Measurements from ENCODE around the gene ENOX2. TPM values are rescaled to one million over a fixed set of nuclear protein-coding genes. Genes with fewer than 3 reads are reported as not detected.

ENOX2 gene
- total RNA-seq, 1 donor from 2014 or later = 16.2 TPM

DNA sequence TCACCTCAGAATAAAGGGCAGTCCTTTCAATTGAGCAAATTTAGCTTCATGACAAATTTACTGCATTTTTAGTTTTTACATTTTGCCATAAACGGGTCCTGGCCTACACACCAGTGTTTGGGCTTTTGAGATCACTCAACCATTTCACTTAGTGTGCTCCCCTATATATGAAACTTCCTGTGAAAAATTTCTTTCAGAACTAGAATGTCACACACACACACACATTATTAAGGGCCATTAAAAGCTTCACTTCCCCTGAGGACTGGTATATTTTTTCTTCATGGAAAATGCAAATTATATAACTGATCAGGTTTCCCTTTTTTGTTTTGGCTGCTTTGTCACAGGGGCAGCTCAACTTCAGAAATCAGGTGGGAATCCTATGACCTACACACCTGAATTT, 206.5 kb downstream of the ENOX2 start:
- TF ChIP-seq, protein P1, sequence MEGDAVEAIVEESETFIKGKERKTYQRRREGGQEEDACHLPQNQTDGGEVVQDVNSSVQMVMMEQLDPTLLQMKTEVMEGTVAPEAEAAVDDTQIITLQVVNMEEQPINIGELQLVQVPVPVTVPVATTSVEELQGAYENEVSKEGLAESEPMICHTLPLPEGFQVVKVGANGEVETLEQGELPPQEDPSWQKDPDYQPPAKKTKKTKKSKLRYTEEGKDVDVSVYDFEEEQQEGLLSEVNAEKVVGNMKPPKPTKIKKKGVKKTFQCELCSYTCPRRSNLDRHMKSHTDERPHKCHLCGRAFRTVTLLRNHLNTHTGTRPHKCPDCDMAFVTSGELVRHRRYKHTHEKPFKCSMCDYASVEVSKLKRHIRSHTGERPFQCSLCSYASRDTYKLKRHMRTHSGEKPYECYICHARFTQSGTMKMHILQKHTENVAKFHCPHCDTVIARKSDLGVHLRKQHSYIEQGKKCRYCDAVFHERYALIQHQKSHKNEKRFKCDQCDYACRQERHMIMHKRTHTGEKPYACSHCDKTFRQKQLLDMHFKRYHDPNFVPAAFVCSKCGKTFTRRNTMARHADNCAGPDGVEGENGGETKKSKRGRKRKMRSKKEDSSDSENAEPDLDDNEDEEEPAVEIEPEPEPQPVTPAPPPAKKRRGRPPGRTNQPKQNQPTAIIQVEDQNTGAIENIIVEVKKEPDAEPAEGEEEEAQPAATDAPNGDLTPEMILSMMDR (IDR thresholded peaks at IDR 0.05) = no peak

DNA sequence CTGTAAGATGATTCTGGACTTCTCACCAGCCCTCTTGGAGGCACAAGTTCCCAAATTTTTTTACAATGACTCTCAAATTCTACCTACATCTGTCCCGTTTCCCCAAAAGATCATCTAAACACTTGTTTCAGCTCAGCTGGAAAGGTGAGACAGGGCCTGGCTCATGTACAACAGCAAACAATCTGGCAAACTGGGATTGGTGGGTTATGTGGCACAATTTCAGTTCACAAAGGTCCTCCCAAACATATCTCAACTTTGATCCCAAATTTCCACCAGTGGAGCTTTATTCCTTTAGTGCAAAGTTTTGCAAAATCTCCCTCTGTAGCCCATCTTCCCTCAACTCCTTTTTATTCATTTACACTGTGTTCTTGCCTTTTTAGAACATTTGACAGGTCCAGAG, 207.1 kb downstream of the ENOX2 start:
- no peak for ATAC-seq (ENCODE audit: low read depth)
- Mint-ChIP-seq H3K4me1 (peaks cover 14% of the 10 kb centered on the region), H3K27me3 (no peaks in the 10 kb centered on the region), H3K4me3 (no peak overlapping the region), H3K27ac (no peak overlapping the region), H3K9me3 (no peaks in the 10 kb centered on the region), H3K36me3 (ENCODE audit: low read depth) (peaks cover 10% of the 10 kb centered on the region)
- CTCF ChIA-PET = no interaction called here
- intact Hi-C loops (cut with micrococcal nuclease) = no loop called here
- POLR2A ChIA-PET = no interaction called here
- DNase-seq = no peak
- TF ChIP-seq, protein P1 (IDR thresholded peaks at IDR 0.05) = no peak

More for the DNA sequence above, 206.5 kb downstream of the ENOX2 start:
- POLR2A ChIA-PET = no interaction called here
- H3K27me3 Mint-ChIP-seq = no peaks in the 10 kb centered on the region
- DNase-seq (no peak), ATAC-seq (ENCODE audit: low read depth) (no peak)
- CTCF ChIA-PET = no interaction called here
- H3K27ac Mint-ChIP-seq = no peak overlapping the region
- no peaks in the 10 kb centered on the region for H3K9me3 Mint-ChIP-seq
- peaks cover 14% of the 10 kb centered on the region for H3K4me1 Mint-ChIP-seq
- intact Hi-C loops (cut with micrococcal nuclease) = no loop called here
- H3K36me3 Mint-ChIP-seq (ENCODE audit: low read depth) = peaks cover 11% of the 10 kb centered on the region
- H3K4me3 Mint-ChIP-seq = no peak overlapping the region

DNA sequence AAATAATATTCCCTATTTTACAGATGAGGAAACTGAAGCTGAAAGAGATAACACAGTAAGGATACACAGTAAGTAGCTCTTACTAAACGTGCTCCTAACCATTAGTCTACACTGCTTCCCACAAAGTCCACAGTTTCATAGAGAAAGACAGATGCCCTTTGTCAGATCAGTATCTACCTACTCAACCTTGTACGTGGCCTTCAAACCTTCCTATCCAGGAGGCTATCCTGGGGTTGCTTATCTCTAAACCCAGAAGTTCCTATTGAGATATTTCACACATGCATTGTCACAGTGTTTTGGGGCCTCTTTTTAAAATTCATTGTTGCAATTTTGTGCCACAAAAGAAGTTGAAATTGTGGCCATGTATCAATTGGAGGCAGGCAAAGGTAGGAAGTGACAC, 208.0 kb downstream of the ENOX2 start:
- no peak overlapping the region for H3K4me3 Mint-ChIP-seq
- H3K27ac Mint-ChIP-seq = no peak overlapping the region
- no peaks in the 10 kb centered on the region for H3K9me3 Mint-ChIP-seq
- TF ChIP-seq, protein P1 (IDR thresholded peaks at IDR 0.05) = no peak
- CTCF ChIA-PET = no interaction called here
- no peaks in the 10 kb centered on the region for H3K27me3 Mint-ChIP-seq
- DNase-seq (no peak), ATAC-seq (ENCODE audit: low read depth) (no peak)
- POLR2A ChIA-PET = no interaction called here
- peaks cover 14% of the 10 kb centered on the region for H3K4me1 Mint-ChIP-seq
- intact Hi-C loops (cut with micrococcal nuclease) = no loop called here
- H3K36me3 Mint-ChIP-seq (ENCODE audit: low read depth) = peaks cover 8% of the 10 kb centered on the region

DNA sequence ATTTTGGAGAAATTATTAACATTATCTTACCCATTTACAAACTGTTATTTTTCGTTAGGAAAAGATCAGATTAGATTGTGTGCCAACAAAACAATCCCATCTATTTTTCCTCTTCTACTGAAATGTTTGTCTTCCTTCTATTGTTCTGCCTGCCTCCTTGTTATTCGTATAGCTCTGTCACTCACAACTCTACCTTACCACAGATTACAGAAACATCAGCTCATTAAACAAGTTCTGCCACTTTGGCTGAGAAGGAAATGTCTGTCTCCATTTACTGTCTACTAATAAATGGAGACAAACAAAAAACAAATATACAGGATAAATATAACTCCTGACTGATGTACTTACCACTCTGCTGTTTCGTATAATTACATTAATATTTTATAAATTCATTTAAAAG, 211.4 kb downstream of the ENOX2 start:
- no peak overlapping the region for H3K4me3 Mint-ChIP-seq
- no peak for ATAC-seq (ENCODE audit: low read depth)
- no peaks in the 10 kb centered on the region for H3K27me3 Mint-ChIP-seq
- H3K27ac Mint-ChIP-seq = no peak overlapping the region
- TF ChIP-seq, protein P1 (IDR thresholded peaks at IDR 0.05) = no peak
- CTCF ChIA-PET = no interaction called here
- intact Hi-C loops (cut with micrococcal nuclease) = no loop called here
- peaks cover 2% of the 10 kb centered on the region for H3K4me1 Mint-ChIP-seq
- no peak for DNase-seq
- no peaks in the 10 kb centered on the region for H3K9me3 Mint-ChIP-seq
- H3K36me3 Mint-ChIP-seq (ENCODE audit: low read depth) = peaks cover 21% of the 10 kb centered on the region
- POLR2A ChIA-PET = no interaction called here

DNA sequence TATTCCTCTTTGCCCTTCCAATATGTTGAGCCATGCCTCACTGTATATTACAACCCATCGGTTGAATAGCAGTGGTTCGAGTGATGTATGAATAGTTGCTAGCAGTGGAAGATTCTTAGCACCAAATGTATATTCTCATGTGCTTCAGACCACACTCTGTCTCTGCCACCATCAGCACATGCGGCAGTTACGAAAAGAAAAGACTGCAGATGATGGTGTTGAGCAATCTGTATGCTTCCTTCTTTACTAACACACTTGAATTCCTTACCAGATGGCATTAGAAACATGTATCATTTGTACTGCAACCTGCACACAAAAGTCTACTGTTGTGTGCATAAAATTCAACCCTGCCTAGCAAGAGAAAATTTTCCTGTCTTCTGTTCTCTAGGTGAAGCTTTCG, 214.6 kb downstream of the ENOX2 start:
- POLR2A ChIA-PET = no interaction called here
- DNase-seq (no peak), ATAC-seq (ENCODE audit: low read depth) (no peak)
- Mint-ChIP-seq H3K27ac (no peak overlapping the region), H3K4me1 (no peaks in the 10 kb centered on the region), H3K36me3 (ENCODE audit: low read depth) (peaks cover 37% of the 10 kb centered on the region), H3K27me3 (no peaks in the 10 kb centered on the region), H3K4me3 (no peak overlapping the region), H3K9me3 (no peaks in the 10 kb centered on the region)
- TF ChIP-seq, protein P1 (IDR thresholded peaks at IDR 0.05) = no peak
- intact Hi-C loops (cut with micrococcal nuclease) = no loop called here
- CTCF ChIA-PET = no interaction called here
